GM18870 (cell line): Measurements from ENCODE around the gene PLA2G6.
"Not testable (repeated sequence)": the region's sequence is repeated elsewhere in the genome, so short reads cannot be mapped to it uniquely, and the experiment has no call there.

Source experiments
- ATAC-seq: cut with Tn5 transposase; IDR thresholded peaks from one replicate; pipeline ENCODE4 v1.9.1; 2021; ENCODE audit warnings: moderate library complexity; ENCODE audit not compliant: unreplicated experiment

The PLA2G6 gene

GRCh38 chr22:38169116-38169515 lies 12.5 kb downstream of the PLA2G6 start:
- ATAC-seq: no peak

- ATAC-seq: no peak
Observed at GRCh38 chr22:38167988-38168407, 13.6 kb downstream of the PLA2G6 start.

- ATAC-seq: no peak
Observed at GRCh38 chr22:38165922-38166593, 15.6 kb downstream of the PLA2G6 start.

GRCh38 chr22:38164551-38164918 lies 17.1 kb downstream of the PLA2G6 start:
- no peak for ATAC-seq

- ATAC-seq: no peak
Observed at GRCh38 chr22:38163844-38164550, 17.6 kb downstream of the PLA2G6 start.

- ATAC-seq: no peak
Observed at GRCh38 chr22:38162881-38163843, 18.5 kb downstream of the PLA2G6 start.

- ATAC-seq: no peak
Observed at GRCh38 chr22:38155703-38156102, 25.9 kb downstream of the PLA2G6 start.

- ATAC-seq: not testable (repeated sequence)
Observed at GRCh38 chr22:38154563-38154915, 27.1 kb downstream of the PLA2G6 start.

- no peak for ATAC-seq
Observed at GRCh38 chr22:38153821-38154562, 27.6 kb downstream of the PLA2G6 start.

GRCh38 chr22:38151126-38151500 lies 30.5 kb downstream of the PLA2G6 start:
- no peak for ATAC-seq

- ATAC-seq: no peak
Observed at GRCh38 chr22:38148245-38148644, 33.4 kb downstream of the PLA2G6 start.

GRCh38 chr22:38146166-38146565 lies 35.5 kb downstream of the PLA2G6 start:
- not testable (repeated sequence) for ATAC-seq

GRCh38 chr22:38144025-38144405 lies 37.6 kb downstream of the PLA2G6 start:
- ATAC-seq: no peak

GRCh38 chr22:38142606-38143005 lies 39.0 kb downstream of the PLA2G6 start:
- no peak for ATAC-seq

- ATAC-seq: no peak
Observed at GRCh38 chr22:38141217-38141973, 40.2 kb downstream of the PLA2G6 start.

GRCh38 chr22:38139901-38140300 lies 41.7 kb downstream of the PLA2G6 start:
- no peak for ATAC-seq

GRCh38 chr22:38138961-38139360 lies 42.7 kb downstream of the PLA2G6 start:
- no peak for ATAC-seq

GRCh38 chr22:38137876-38138687 lies 43.5 kb downstream of the PLA2G6 start:
- no peak for ATAC-seq

GRCh38 chr22:38136607-38137006 lies 45.0 kb downstream of the PLA2G6 start:
- no peak for ATAC-seq
